Neuronal stem cell (in vitro differentiated cells): ENCODE data around the gene SYNPR.

Experiments used
- DNase-seq: peaks from one replicate; pipeline ENCODE4 v3.0.0-alpha.2; 2013; ENCODE audit warnings: low spot score
- H2AFZ ChIP-seq: one replicate; pipeline ENCODE4 v1.6.1; 2013; ENCODE audit warnings: mild to moderate bottlenecking, low read length, inconsistent platforms
- H2AK5ac ChIP-seq: 2 replicates; pipeline ENCODE4 v1.6.1; 2013; ENCODE audit warnings: low read depth, mild to moderate bottlenecking, inconsistent platforms, low read length, moderate library complexity, mixed read lengths
- H2BK120ac ChIP-seq: 2 replicates; pipeline ENCODE4 v1.6.1; 2013; ENCODE audit warnings: low read depth, mild to moderate bottlenecking, inconsistent platforms, low read length, moderate library complexity, mixed read lengths
- H2BK12ac ChIP-seq: one replicate; pipeline ENCODE4 v1.6.1; 2013; ENCODE audit warnings: low read length, inconsistent platforms
- H2BK15ac ChIP-seq: 2 replicates; pipeline ENCODE4 v1.6.1; 2013; ENCODE audit warnings: mild to moderate bottlenecking, low read length, inconsistent platforms, mixed read lengths
- H2BK5ac ChIP-seq: one replicate; pipeline ENCODE4 v1.6.1; 2013; ENCODE audit warnings: inconsistent platforms, mild to moderate bottlenecking, low read length, moderate library complexity
- H3K14ac ChIP-seq: one replicate; pipeline ENCODE4 v1.6.1; 2013; ENCODE audit warnings: low read length, inconsistent platforms
- H3K18ac ChIP-seq: 2 replicates; pipeline ENCODE4 v1.6.1; 2013; ENCODE audit warnings: low read length, inconsistent platforms
- H3K23ac ChIP-seq: 2 replicates; pipeline ENCODE4 v1.6.1; 2013; ENCODE audit warnings: low read depth, mild to moderate bottlenecking, mixed read lengths, low read length, inconsistent platforms; ENCODE audit not compliant: poor library complexity
- H3K27ac ChIP-seq: replicated peaks from 3 replicates; pipeline ENCODE4 v1.5.1; 2013; ENCODE audit warnings: low read length, inconsistent platforms
- H3K27me3 ChIP-seq, 3 experiments: 2 replicates each; pipeline ENCODE4 v1.6.1; 2013; ENCODE audit warnings: low read length in 3 of 3, mild to moderate bottlenecking in 2 of 3, inconsistent platforms in 1 of 3, low read depth in 1 of 3, mixed read lengths in 1 of 3, moderate library complexity in 1 of 3; ENCODE audit not compliant: control insufficient read depth in 3 of 3, insufficient read depth in 3 of 3
- H3K36me3 ChIP-seq, 2 donors: replicated peaks in 1 of 2; 2 replicates each; pipeline ENCODE4 v1.6.1; 2013; ENCODE audit warnings: low read length in 2 of 2; ENCODE audit not compliant: control insufficient read depth in 2 of 2, insufficient read depth in 2 of 2
- H3K4ac ChIP-seq: 2 replicates; pipeline ENCODE4 v1.6.1; 2013; ENCODE audit warnings: inconsistent platforms, mild to moderate bottlenecking, low read length, moderate library complexity
- H3K4me1 ChIP-seq, 2 donors: 1 replicate in 1 of 2; 2 replicates in 1 of 2; pipeline ENCODE4 v1.6.1; 2013; ENCODE audit warnings: low read length in 2 of 2, low read depth in 1 of 2; ENCODE audit not compliant: control insufficient read depth in 2 of 2, insufficient read depth in 1 of 2
- H3K4me2 ChIP-seq: one replicate; pipeline ENCODE4 v1.6.1; 2013; ENCODE audit warnings: mild to moderate bottlenecking, low read length, inconsistent platforms; ENCODE audit not compliant: insufficient read depth, poor library complexity, severe bottlenecking
- H3K4me3 ChIP-seq, 2 donors: 2 replicates each; pipeline ENCODE4 v1.5.1; 2013; ENCODE audit warnings: low read length in 2 of 2, mild to moderate bottlenecking in 2 of 2, inconsistent platforms in 1 of 2, moderate library complexity in 1 of 2
- H3K79me1 ChIP-seq: one replicate; pipeline ENCODE4 v1.6.1; 2013; ENCODE audit warnings: low read depth, mild to moderate bottlenecking, inconsistent platforms, low read length, moderate library complexity
- H3K9ac ChIP-seq: one replicate; pipeline ENCODE4 v1.6.1; 2013; ENCODE audit warnings: mild to moderate bottlenecking, low read depth, low read length, inconsistent platforms; ENCODE audit not compliant: poor library complexity
- H3K9me3 ChIP-seq, 2 donors: replicated peaks in 1 of 2; 2 replicates each; pipeline versions ENCODE3 to v1.6.1; 2013; ENCODE audit warnings: low read length in 2 of 2, mild to moderate bottlenecking in 2 of 2, inconsistent platforms in 1 of 2, low read depth in 1 of 2, mixed read lengths in 1 of 2, moderate library complexity in 1 of 2; ENCODE audit not compliant: control insufficient read depth in 2 of 2, insufficient read depth in 1 of 2
- H4K8ac ChIP-seq: one replicate; pipeline ENCODE4 v1.6.1; 2013; ENCODE audit warnings: low read depth, mild to moderate bottlenecking, inconsistent platforms, low read length, moderate library complexity
- H4K91ac ChIP-seq: one replicate; pipeline ENCODE4 v1.6.1; 2013; ENCODE audit warnings: low read length, low read depth, mild to moderate bottlenecking, inconsistent platforms; ENCODE audit not compliant: poor library complexity
- WGBS, 2 donors: extraction: QIAGEN DNeasy Blood & Tissue Kit; methylation state at CpG; one replicate each; pipeline ENCODE4 v1.1.7; 2013; ENCODE audit warnings: missing lambda C conversion rate in 2 of 2, mixed read lengths in 1 of 2; ENCODE audit not compliant: insufficient read length in 2 of 2, insufficient replicate concordance in 1 of 2; ENCODE audit errors: extremely low coverage in 2 of 2; 5-methylcytosine and 5-hydroxymethylcytosine counted together

SYNPR gene

GRCh38 chr3:63609834-63610233 lies 331.7 kb downstream of the SYNPR start:
- Histone ChIP-seq H3K14ac (no peak overlapping the region), H3K27ac (no peak overlapping the region), H2AK5ac (no peak overlapping the region), H3K9ac (no peak overlapping the region), H2BK12ac (no peak overlapping the region), H3K79me1 (no peaks in the 10 kb centered on the region), H2BK120ac (no peak overlapping the region), H2BK15ac (no peak overlapping the region), H3K18ac (no peak overlapping the region), H3K23ac (no peak overlapping the region), H4K91ac (no peak overlapping the region), H2AFZ (no peak overlapping the region), H3K4ac (no peak overlapping the region), H3K36me3 (no peaks in the 10 kb centered on the region), H3K9me3 (no peaks in the 10 kb centered on the region), H3K4me1 (no peaks in the 10 kb centered on the region), H4K8ac (no peak overlapping the region), H3K27me3 (no peaks in the 10 kb centered on the region), H3K4me2 (no peak overlapping the region), H3K4me3 (no peak overlapping the region), H2BK5ac (no peak overlapping the region)
- WGBS, 2 donors = no CpG with 5 or more reads among the region's 4 CpGs
- no peak for DNase-seq

GRCh38 chr3:63611382-63611781 lies 333.3 kb downstream of the SYNPR start:
- H3K9me3 ChIP-seq = no peaks in the 10 kb centered on the region
- DNase-seq = no peak
- no peak overlapping the region for H2AK5ac ChIP-seq
- no peak overlapping the region for H2BK120ac ChIP-seq
- H3K18ac ChIP-seq = no peak overlapping the region
- no peak overlapping the region for H2BK12ac ChIP-seq
- no peaks in the 10 kb centered on the region for H3K79me1 ChIP-seq
- H2AFZ ChIP-seq = no peak overlapping the region
- H3K27me3 ChIP-seq = no peaks in the 10 kb centered on the region
- H3K27ac ChIP-seq = no peak overlapping the region
- WGBS, 2 donors = no CpG with 5 or more reads among the region's 1 CpG
- no peak overlapping the region for H4K8ac ChIP-seq
- no peaks in the 10 kb centered on the region for H3K4me1 ChIP-seq
- no peak overlapping the region for H3K23ac ChIP-seq
- H3K4me3 ChIP-seq = no peak overlapping the region
- H4K91ac ChIP-seq = no peak overlapping the region
- no peak overlapping the region for H3K4me2 ChIP-seq
- no peak overlapping the region for H2BK15ac ChIP-seq
- no peak overlapping the region for H3K14ac ChIP-seq
- H3K36me3 ChIP-seq = no peaks in the 10 kb centered on the region
- H3K9ac ChIP-seq = no peak overlapping the region
- H2BK5ac ChIP-seq = no peak overlapping the region
- H3K4ac ChIP-seq = no peak overlapping the region

GRCh38 chr3:63613561-63613960 lies 335.5 kb downstream of the SYNPR start:
- Histone ChIP-seq H3K27ac (no peak overlapping the region), H3K4me2 (no peak overlapping the region), H4K91ac (no peak overlapping the region), H4K8ac (no peak overlapping the region), H2AFZ (no peak overlapping the region), H3K23ac (no peak overlapping the region), H3K36me3 (no peaks in the 10 kb centered on the region), H3K9ac (no peak overlapping the region), H3K9me3 (no peaks in the 10 kb centered on the region), H2BK120ac (no peak overlapping the region), H2BK12ac (no peak overlapping the region), H3K79me1 (no peaks in the 10 kb centered on the region), H3K27me3 (no peaks in the 10 kb centered on the region), H3K4ac (no peak overlapping the region), H2BK5ac (no peak overlapping the region), H2AK5ac (no peak overlapping the region), H3K18ac (no peak overlapping the region), H3K4me3 (no peak overlapping the region), H3K4me1 (peaks cover 0 to 2% of the 10 kb centered on the region in 2 donors), H2BK15ac (no peak overlapping the region), H3K14ac (no peak overlapping the region)
- no CpG with 5 or more reads among the region's 1 CpG for WGBS, 2 donors
- no peak for DNase-seq

- no peak overlapping the region for H3K4me3 ChIP-seq
- H3K18ac ChIP-seq = no peak overlapping the region
- no peak overlapping the region for H2BK15ac ChIP-seq
- no peak overlapping the region for H3K27ac ChIP-seq
- no peak overlapping the region for H3K4me2 ChIP-seq
- no peak overlapping the region for H3K23ac ChIP-seq
- no peak overlapping the region for H4K8ac ChIP-seq
- no peak overlapping the region for H2BK12ac ChIP-seq
- no peak overlapping the region for H2BK5ac ChIP-seq
- DNase-seq = no peak
- no peak overlapping the region for H4K91ac ChIP-seq
- WGBS, 2 donors = no CpG with 5 or more reads among the region's 4 CpGs
- H2AK5ac ChIP-seq = no peak overlapping the region
- no peak overlapping the region for H3K4ac ChIP-seq
- no peaks in the 10 kb centered on the region for H3K27me3 ChIP-seq
- no peak overlapping the region for H3K9ac ChIP-seq
- H3K79me1 ChIP-seq = no peaks in the 10 kb centered on the region
- no peak overlapping the region for H2AFZ ChIP-seq
- H2BK120ac ChIP-seq = no peak overlapping the region
- H3K14ac ChIP-seq = no peak overlapping the region
- no peaks in the 10 kb centered on the region for H3K9me3 ChIP-seq
- peaks cover 0 to 2% of the 10 kb centered on the region in 2 donors for H3K4me1 ChIP-seq
- H3K36me3 ChIP-seq = no peaks in the 10 kb centered on the region
Observed at GRCh38 chr3:63617391-63617790, 339.3 kb downstream of the SYNPR start.
